GM21576 (cell line): ENCODE measurements around the gene HYLS1.
"Not testable (repeated sequence)": the region's sequence is repeated elsewhere in the genome, so short reads cannot be mapped to it uniquely, and the experiment has no call there.

Source experiments
- ATAC-seq: cut with Tn5 transposase; IDR thresholded peaks from one replicate; pipeline ENCODE4 v1.9.1; 2021; ENCODE audit warnings: mild to moderate bottlenecking, moderate library complexity; ENCODE audit not compliant: unreplicated experiment

The HYLS1 gene

GRCh38 chr11:125887373-125888324, at the start of gene HYLS1:
HYLS1 (plus strand) TSS chr11:125887668; CDS start chr11:125899369, 11,701 bp downstream.
- ATAC-seq, result peak; percentile 83

GRCh38 chr11:125842321-125842948, 45.0 kb upstream of the HYLS1 start:
- no peak for ATAC-seq

GRCh38 chr11:125846188-125846587, 41.3 kb upstream of the HYLS1 start:
- no peak for ATAC-seq

- ATAC-seq, result not testable (repeated sequence)
Observed at GRCh38 chr11:125857670-125858069, 29.8 kb upstream of the HYLS1 start.

- not testable (repeated sequence) for ATAC-seq
Observed at GRCh38 chr11:125862786-125863185, 24.7 kb upstream of the HYLS1 start.

- ATAC-seq, result not testable (repeated sequence)
Observed at GRCh38 chr11:125865354-125865753, 22.1 kb upstream of the HYLS1 start.

GRCh38 chr11:125869521-125869920, 17.9 kb upstream of the HYLS1 start:
- ATAC-seq, result no peak

- no peak for ATAC-seq
Observed at GRCh38 chr11:125871391-125872137, 15.9 kb upstream of the HYLS1 start.

GRCh38 chr11:125872138-125872491, 15.4 kb upstream of the HYLS1 start:
- ATAC-seq, result no peak

- ATAC-seq, result no peak
Observed at GRCh38 chr11:125873881-125874555, 13.4 kb upstream of the HYLS1 start.

GRCh38 chr11:125874556-125875124, 12.8 kb upstream of the HYLS1 start:
- ATAC-seq, result no peak

- no peak for ATAC-seq
Observed at GRCh38 chr11:125881291-125881690, 6.2 kb upstream of the HYLS1 start.

- ATAC-seq, result no peak
Observed at GRCh38 chr11:125883375-125883774, 4.1 kb upstream of the HYLS1 start.

GRCh38 chr11:125886997-125887372, 483 bp upstream of the HYLS1 start:
- ATAC-seq, result peak; percentile 28

GRCh38 chr11:125890447-125891100, 3.1 kb downstream of the HYLS1 start:
- no peak for ATAC-seq

GRCh38 chr11:125892071-125892470, 4.6 kb downstream of the HYLS1 start:
- ATAC-seq, result no peak

- ATAC-seq, result no peak
Observed at GRCh38 chr11:125892994-125893393, 5.5 kb downstream of the HYLS1 start.

- ATAC-seq, result no peak
Observed at GRCh38 chr11:125901872-125902271, 14.4 kb downstream of the HYLS1 start.

- ATAC-seq, result no peak
Observed at GRCh38 chr11:125902277-125902926, 14.9 kb downstream of the HYLS1 start.
